NCI-H748 treated with DMSO at 0.1 percent for 48 hours (cell line): ENCODE measurements around the gene SLC38A1.

Source experiments
- DNase-seq: peaks from one replicate; lab custom pipeline; 2025; lab: John Stamatoyannopoulos, UW

SLC38A1 gene

DNA sequence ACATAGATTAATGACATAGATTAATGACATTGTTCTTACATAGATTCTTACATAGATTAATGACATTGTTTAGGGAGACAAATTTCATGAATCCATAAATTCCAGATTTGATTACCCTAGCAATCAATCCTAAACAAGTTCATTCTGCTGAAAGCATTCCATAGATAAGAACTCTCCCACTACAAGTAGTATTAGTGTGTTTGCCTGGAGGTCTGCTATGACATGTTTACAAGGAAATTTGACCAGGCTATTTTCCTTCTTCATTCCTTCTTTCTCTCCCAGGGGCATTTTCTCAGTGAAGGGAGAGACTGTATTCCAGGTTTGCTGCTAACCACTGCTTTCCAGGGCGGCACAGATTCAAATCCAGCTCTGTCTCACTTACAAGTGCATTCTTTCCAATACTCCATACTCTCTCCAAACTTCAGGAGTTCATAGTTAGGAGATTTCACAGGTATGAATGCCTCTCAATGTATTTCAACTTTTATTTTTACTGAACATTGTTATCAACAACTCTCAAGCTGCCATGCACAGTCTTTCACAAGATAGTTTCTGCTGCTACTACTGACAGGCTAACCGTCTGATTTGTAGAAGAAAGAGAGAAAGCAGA is 134.5 kb downstream of the SLC38A1 start:
- no peak for DNase-seq

DNA sequence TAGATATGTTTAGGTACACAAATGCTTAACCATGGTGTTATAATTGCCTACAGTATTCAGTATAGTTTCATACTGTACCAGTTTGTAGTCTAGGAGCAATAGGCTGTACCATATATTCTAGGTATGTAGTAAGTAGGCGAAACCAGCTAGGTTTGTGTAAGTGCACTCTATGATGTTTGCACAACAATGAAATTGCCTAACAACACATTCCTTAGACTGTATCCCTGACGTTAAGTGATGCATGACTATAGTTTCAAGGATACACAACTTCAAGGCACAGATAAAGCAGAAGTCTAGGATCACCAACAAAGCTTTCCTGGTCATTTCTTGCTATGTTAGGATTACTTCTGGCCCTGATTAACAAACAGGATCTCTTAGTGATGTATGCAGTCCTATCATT is 135.1 kb downstream of the SLC38A1 start:
- DNase-seq, result no peak
